Mammary epithelial cell (primary cell): Measurements from ENCODE around the gene PPP2R5D.

Source experiments
- EZH2 ChIP-seq: IDR thresholded peaks from 2 replicates; pipeline ENCODE4 v1.6.1; 2012; ENCODE audit warnings: low read length, inconsistent platforms, borderline replicate concordance
- TF ChIP-seq, protein P1 (sequence below), 2 donors: IDR thresholded peaks in 1 of 2; conservative IDR thresholded peaks in 1 of 2; 2 replicates each; pipeline ENCODE4 v1.5.1; 2011 to 2012; ENCODE audit warnings: inconsistent platforms in 2 of 2, low read length in 2 of 2, mild to moderate bottlenecking in 2 of 2, control low read depth in 1 of 2, low read depth in 1 of 2; ENCODE audit not compliant: insufficient read depth in 1 of 2; ENCODE audit errors: extremely low read depth in 1 of 2

DNA sequence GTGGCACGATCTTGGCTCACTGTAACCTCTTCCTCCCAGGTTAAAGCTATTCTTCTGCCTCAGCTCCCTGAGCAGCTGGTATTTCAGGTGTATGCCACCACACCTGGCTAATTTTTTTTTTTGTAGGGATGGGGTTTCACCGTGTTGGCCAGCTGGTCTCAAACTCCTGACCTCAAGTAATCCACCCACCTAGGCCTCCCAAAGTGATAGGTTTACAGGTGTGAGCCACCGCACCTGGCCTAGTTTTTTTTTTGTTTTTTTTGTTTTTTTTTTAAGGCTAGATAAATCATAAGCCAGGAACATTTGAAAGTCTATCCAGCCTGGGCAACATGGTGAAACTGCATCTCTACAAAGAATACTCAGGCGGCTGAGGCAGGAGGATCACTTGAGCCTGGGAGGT lies 48.0 kb downstream of the PPP2R5D start:
- TF ChIP-seq, protein P1, sequence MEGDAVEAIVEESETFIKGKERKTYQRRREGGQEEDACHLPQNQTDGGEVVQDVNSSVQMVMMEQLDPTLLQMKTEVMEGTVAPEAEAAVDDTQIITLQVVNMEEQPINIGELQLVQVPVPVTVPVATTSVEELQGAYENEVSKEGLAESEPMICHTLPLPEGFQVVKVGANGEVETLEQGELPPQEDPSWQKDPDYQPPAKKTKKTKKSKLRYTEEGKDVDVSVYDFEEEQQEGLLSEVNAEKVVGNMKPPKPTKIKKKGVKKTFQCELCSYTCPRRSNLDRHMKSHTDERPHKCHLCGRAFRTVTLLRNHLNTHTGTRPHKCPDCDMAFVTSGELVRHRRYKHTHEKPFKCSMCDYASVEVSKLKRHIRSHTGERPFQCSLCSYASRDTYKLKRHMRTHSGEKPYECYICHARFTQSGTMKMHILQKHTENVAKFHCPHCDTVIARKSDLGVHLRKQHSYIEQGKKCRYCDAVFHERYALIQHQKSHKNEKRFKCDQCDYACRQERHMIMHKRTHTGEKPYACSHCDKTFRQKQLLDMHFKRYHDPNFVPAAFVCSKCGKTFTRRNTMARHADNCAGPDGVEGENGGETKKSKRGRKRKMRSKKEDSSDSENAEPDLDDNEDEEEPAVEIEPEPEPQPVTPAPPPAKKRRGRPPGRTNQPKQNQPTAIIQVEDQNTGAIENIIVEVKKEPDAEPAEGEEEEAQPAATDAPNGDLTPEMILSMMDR (conservative IDR thresholded peaks at IDR 0.05 in 1 of 2, IDR thresholded peaks at IDR 0.05 in 1 of 2; ENCODE audit: extremely low read depth in 1 of 2, insufficient read depth in 1 of 2, low read depth in 1 of 2, low read length in 2 of 2): no peak
- TF ChIP-seq EZH2: no peak
